Measurements from ENCODE around the gene PAPSS2.

DNA sequence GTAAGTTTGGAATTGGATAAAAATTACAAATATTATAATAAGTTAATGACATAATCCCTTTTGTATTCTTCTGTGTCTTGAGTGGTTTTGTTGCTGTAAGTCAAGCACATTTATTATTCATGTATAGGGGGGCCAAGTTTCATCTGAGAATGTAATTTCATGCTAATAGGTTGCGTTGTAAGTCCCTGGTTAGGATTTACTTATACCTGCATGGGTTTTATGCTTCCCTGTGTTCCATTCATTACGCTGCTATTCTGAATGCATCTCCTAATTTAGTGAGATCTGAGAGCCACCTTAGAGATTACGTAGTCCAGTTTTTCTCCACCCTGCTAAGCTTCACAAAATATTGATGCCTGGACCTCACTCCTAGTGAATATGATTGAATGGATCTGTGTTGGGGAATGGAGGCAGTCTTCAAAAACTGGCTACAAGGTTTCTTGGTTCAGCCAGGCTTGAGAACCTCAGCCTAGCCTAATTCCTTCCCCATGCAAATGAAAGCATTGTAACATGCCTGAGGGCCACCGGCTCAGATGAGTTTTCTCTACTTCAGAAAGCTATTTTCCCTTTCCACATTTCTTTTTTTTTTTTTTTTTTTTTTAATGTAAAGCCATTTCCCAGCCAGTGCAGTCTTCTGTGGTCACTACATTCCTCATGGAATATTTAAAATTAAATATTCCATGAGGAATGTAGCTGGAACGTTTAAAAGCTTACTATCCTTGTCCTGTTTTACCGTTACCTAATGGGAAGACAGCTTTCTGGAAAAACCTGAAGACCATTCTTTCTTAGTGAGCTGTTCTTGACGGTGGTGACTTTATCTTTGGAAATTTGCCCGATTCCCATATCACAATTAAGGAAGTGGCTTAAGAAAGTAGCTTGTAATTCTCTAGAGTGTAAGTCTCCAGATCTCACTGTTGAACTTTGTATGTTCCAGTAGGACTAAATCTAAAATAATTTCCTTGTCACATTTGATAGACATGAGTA lies 16.0 kb downstream of the PAPSS2 start:
- TF ChIP-seq, protein P1, sequence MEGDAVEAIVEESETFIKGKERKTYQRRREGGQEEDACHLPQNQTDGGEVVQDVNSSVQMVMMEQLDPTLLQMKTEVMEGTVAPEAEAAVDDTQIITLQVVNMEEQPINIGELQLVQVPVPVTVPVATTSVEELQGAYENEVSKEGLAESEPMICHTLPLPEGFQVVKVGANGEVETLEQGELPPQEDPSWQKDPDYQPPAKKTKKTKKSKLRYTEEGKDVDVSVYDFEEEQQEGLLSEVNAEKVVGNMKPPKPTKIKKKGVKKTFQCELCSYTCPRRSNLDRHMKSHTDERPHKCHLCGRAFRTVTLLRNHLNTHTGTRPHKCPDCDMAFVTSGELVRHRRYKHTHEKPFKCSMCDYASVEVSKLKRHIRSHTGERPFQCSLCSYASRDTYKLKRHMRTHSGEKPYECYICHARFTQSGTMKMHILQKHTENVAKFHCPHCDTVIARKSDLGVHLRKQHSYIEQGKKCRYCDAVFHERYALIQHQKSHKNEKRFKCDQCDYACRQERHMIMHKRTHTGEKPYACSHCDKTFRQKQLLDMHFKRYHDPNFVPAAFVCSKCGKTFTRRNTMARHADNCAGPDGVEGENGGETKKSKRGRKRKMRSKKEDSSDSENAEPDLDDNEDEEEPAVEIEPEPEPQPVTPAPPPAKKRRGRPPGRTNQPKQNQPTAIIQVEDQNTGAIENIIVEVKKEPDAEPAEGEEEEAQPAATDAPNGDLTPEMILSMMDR (IDR thresholded peaks at IDR 0.05) = no peak
- TF ChIP-seq EP300 (IDR thresholded peaks at IDR 0.05) = no peak

Data from ovary (tissue), 3 donors.